HCT116 (cell line): Measurements from ENCODE around the gene TMEM45A.

ENCODE experiments used
- ATF3 ChIP-seq: IDR thresholded peaks from 2 replicates; pipeline ENCODE4 v1.6.1; 2012
- CTCF ChIP-seq, 3 experiments: fragments of 200-600 bp in 1 of 3; sonication (generic) in 1 of 3; IDR thresholded peaks in 2 of 3; conservative IDR thresholded peaks in 1 of 3; 2 replicates each; pipeline ENCODE4 v1.5.1; 2012 to 2017; ENCODE audit warnings: low read depth in 2 of 3, low read length in 2 of 3, antibody characterized with exemption in 1 of 3, borderline replicate concordance in 1 of 3, control low read depth in 1 of 3, mild to moderate bottlenecking in 1 of 3, mixed read lengths in 1 of 3, mixed run types in 1 of 3, moderate library complexity in 1 of 3; ENCODE audit not compliant: insufficient read depth in 1 of 3
- EZH2 ChIP-seq: fragments of 200-600 bp; sonication (generic); IDR thresholded peaks from 2 replicates; pipeline ENCODE4 v1.6.1; 2017; ENCODE audit warnings: antibody characterized with exemption, mixed run types
- FOSL1 ChIP-seq: IDR thresholded peaks from 2 replicates; pipeline ENCODE4 v1.6.1; 2012; ENCODE audit warnings: low read depth
- POLR2A ChIP-seq: IDR thresholded peaks from 2 replicates; pipeline ENCODE4 v1.7.0; 2011; ENCODE audit warnings: borderline replicate concordance; ENCODE audit not compliant: insufficient read depth, insufficient read length; ENCODE audit errors: extremely low read depth
- POLR2AphosphoS5 ChIP-seq: IDR thresholded peaks from 2 replicates; pipeline ENCODE4 v1.6.1; 2011; ENCODE audit warnings: mild to moderate bottlenecking, low read depth, low read length, moderate library complexity
- SIN3A ChIP-seq: IDR thresholded peaks from 2 replicates; pipeline ENCODE4 v1.6.1; 2012; ENCODE audit warnings: low read depth
- SP1 ChIP-seq: IDR thresholded peaks from 2 replicates; pipeline ENCODE4 v1.6.1; 2012; ENCODE audit warnings: low read depth
- SRF ChIP-seq: IDR thresholded peaks from 2 replicates; pipeline ENCODE4 v1.6.1; 2012; ENCODE audit warnings: low read depth
- ZBTB33 ChIP-seq: IDR thresholded peaks from 2 replicates; pipeline ENCODE4 v1.6.1; 2011; ENCODE audit warnings: mild to moderate bottlenecking, low read length, moderate library complexity; ENCODE audit not compliant: insufficient replicate concordance; ENCODE audit errors: extremely low read depth

- TF ChIP-seq ATF3 = no peak
- TF ChIP-seq EZH2 = no peak
- no peak for TF ChIP-seq CTCF (IDR thresholded peaks at IDR 0.05 in 2 of 3, conservative IDR thresholded peaks at IDR 0.05 in 1 of 3; ENCODE audit: borderline replicate concordance in 1 of 3, insufficient read depth in 1 of 3, low read depth in 2 of 3, low read length in 2 of 3)
- TF ChIP-seq POLR2A = no peak
- TF ChIP-seq SRF = no peak
- no peak for TF ChIP-seq SIN3A
- no peak for TF ChIP-seq POLR2AphosphoS5
- TF ChIP-seq SP1 = no peak
- no peak for TF ChIP-seq FOSL1
- no peak for TF ChIP-seq ZBTB33
These were observed 34.4 kb downstream of the TMEM45A start for GRCh38 chr3:100526613-100527346.
